ENCODE data around the gene DCP1A. TPM values are rescaled to one million over a fixed set of nuclear protein-coding genes. Genes with fewer than 3 reads are reported as not detected.
"Not testable (repeated sequence)": the region's sequence is repeated elsewhere in the genome, so short reads cannot be mapped to it uniquely, and the experiment has no call there.

Gene DCP1A
- total and polyA plus RNA-seq, 2 experiments from 2014 or later: 20.4 to 34.5 TPM

DNA sequence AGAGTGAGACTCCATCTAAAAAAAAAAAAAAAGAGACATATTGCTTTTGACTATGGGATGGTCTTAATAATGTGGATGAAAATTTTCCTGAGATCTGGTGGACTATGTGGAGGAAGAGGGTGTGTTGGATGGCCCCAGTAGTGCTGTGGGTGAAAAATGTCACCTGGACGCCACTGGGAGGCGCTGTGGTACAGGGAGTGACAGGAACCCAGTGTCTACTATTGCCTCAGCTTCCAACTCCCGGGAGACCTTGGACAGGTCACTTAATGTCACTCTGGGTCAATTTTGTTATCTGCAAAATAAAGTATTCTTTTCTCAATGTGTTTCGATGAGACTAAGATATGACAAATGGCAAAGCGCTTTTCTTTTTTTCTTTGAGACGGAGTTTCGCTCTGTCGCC is 27.7 kb upstream of the DCP1A start:
- no peak overlapping the region for H3K4me2 ChIP-seq
- WGBS (ENCODE audit: low lambda C conversion rate, missing lambda C conversion rate): 54% methylated on average over 8 of the region's 8 CpGs
- H2AFZ ChIP-seq: no peak overlapping the region
- no peaks in the 10 kb centered on the region for H3K9me3 ChIP-seq (ENCODE audit: low read depth)
- H3K9me2 ChIP-seq (replicated peaks; ENCODE audit: insufficient read depth): no peaks in the 10 kb centered on the region
- H4K20me1 ChIP-seq (ENCODE audit: insufficient read depth, poor library complexity, severe bottlenecking): no peaks in the 10 kb centered on the region
- H3K27me3 ChIP-seq: no peaks in the 10 kb centered on the region
- no peak overlapping the region for H3K4me3 ChIP-seq
- peak; percentile 90 for DNase-seq (ENCODE audit: low spot score)
- H3K36me3 ChIP-seq (replicated peaks; ENCODE audit: insufficient read depth, low read depth): no peaks in the 10 kb centered on the region
- TF ChIP-seq, protein P1, sequence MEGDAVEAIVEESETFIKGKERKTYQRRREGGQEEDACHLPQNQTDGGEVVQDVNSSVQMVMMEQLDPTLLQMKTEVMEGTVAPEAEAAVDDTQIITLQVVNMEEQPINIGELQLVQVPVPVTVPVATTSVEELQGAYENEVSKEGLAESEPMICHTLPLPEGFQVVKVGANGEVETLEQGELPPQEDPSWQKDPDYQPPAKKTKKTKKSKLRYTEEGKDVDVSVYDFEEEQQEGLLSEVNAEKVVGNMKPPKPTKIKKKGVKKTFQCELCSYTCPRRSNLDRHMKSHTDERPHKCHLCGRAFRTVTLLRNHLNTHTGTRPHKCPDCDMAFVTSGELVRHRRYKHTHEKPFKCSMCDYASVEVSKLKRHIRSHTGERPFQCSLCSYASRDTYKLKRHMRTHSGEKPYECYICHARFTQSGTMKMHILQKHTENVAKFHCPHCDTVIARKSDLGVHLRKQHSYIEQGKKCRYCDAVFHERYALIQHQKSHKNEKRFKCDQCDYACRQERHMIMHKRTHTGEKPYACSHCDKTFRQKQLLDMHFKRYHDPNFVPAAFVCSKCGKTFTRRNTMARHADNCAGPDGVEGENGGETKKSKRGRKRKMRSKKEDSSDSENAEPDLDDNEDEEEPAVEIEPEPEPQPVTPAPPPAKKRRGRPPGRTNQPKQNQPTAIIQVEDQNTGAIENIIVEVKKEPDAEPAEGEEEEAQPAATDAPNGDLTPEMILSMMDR (IDR thresholded peaks at IDR 0.05; ENCODE audit: poor library complexity): peak; percentile 75
- no peak for TF ChIP-seq EZH2 (IDR thresholded peaks at IDR 0.05; ENCODE audit: borderline replicate concordance)
- TF ChIP-seq EZH2phosphoT487 (IDR thresholded peaks at IDR 0.05; ENCODE audit: low read depth, severe bottlenecking, unreplicated experiment): no peak
- no peak overlapping the region for H3K27ac ChIP-seq
- H3K4me1 ChIP-seq (ENCODE audit: insufficient read depth): no peaks in the 10 kb centered on the region
- no peaks in the 10 kb centered on the region for H3K79me2 ChIP-seq

DNA sequence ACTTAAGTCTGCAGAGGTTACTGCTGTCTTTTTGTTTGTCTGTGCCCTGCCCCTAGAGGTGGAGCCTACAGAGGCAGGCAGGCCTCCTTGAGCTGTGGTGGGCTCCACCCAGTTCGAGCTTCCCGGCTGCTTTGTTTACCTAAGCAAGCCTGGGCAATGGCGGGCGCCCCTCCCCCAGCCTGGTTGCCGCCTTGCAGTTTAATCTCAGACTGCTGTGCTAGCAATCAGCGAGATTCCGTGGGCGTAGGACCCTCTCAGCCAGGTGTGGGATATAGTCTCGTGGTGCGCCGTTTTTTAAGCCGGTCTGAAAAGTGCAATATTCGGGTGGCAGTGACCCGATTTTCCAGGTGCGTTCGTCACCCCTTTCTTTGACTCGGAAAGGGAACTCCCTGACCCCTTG is 23.4 kb upstream of the DCP1A start:
- H3K4me1 ChIP-seq (ENCODE audit: insufficient read depth); H3K79me2 ChIP-seq; H2AFZ ChIP-seq; H3K4me3 ChIP-seq; DNase-seq (ENCODE audit: low spot score); H3K9me3 ChIP-seq (ENCODE audit: low read depth); H3K27ac ChIP-seq; H3K9me2 ChIP-seq (replicated peaks; ENCODE audit: insufficient read depth); H3K36me3 ChIP-seq (replicated peaks; ENCODE audit: insufficient read depth, low read depth); H3K27me3 ChIP-seq; H4K20me1 ChIP-seq (ENCODE audit: insufficient read depth, poor library complexity, severe bottlenecking); H3K4me2 ChIP-seq: not testable (repeated sequence)
- WGBS (ENCODE audit: low lambda C conversion rate, missing lambda C conversion rate): 57% methylated on average over 17 of the region's 17 CpGs

DNA sequence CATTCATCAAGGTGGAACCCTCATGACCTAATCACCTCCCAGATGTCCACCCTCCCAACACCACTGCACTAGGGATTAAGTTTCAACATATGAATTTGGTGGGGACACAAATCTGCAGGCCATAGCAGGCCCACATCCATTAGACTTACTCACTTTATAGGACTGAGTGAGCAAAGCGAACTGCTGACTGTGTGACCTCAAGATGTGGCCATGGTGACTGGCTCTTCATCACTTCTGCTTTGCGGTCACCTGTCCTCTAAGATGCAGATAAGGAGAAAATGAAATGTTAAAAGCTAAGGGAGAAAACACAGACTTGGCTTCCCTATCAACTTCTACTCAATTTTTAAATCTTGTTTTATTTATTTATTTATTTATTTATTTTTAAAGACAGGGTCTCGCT is 14.5 kb upstream of the DCP1A start:
- H3K4me2 ChIP-seq: no peak overlapping the region
- H2AFZ ChIP-seq: no peak overlapping the region
- H3K27me3 ChIP-seq: no peaks in the 10 kb centered on the region
- no peak for DNase-seq (ENCODE audit: low spot score)
- H4K20me1 ChIP-seq (ENCODE audit: insufficient read depth, poor library complexity, severe bottlenecking): no peaks in the 10 kb centered on the region
- H3K36me3 ChIP-seq (replicated peaks; ENCODE audit: insufficient read depth, low read depth): no peaks in the 10 kb centered on the region
- WGBS (ENCODE audit: low lambda C conversion rate, missing lambda C conversion rate): 100% methylated on average over 3 of the region's 3 CpGs
- no peaks in the 10 kb centered on the region for H3K4me1 ChIP-seq (ENCODE audit: insufficient read depth)
- no peak overlapping the region for H3K4me3 ChIP-seq
- no peak overlapping the region for H3K27ac ChIP-seq
- no peak for TF ChIP-seq EZH2 (IDR thresholded peaks at IDR 0.05; ENCODE audit: borderline replicate concordance)
- TF ChIP-seq, protein P1 (IDR thresholded peaks at IDR 0.05; ENCODE audit: poor library complexity): no peak
- TF ChIP-seq EZH2phosphoT487 (IDR thresholded peaks at IDR 0.05; ENCODE audit: low read depth, severe bottlenecking, unreplicated experiment): no peak
- H3K9me3 ChIP-seq (ENCODE audit: low read depth): no peaks in the 10 kb centered on the region
- no peaks in the 10 kb centered on the region for H3K79me2 ChIP-seq
- H3K9me2 ChIP-seq (replicated peaks; ENCODE audit: insufficient read depth): no peaks in the 10 kb centered on the region

DNA sequence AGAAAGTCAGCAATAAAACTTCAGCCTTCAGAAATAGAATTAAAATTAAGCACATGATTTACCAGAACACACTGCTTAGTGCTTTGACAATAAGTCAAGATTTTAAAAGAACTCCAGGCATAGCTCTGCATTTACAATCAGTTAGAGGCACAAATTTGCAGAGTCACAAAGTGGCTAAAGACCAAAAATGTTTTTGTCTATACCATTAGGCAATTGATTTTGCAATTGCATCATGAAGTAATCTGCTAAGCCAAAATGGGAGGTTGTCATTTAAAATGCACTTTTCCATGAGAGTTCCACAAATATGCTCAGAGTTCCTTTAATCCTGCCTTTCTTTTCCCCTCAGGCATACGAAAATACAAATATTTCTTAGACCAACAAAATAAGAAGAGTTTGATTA is 10.1 kb upstream of the DCP1A start:
- Histone ChIP-seq H3K36me3 (replicated peaks; ENCODE audit: insufficient read depth, low read depth) (no peaks in the 10 kb centered on the region), H3K4me1 (ENCODE audit: insufficient read depth) (no peaks in the 10 kb centered on the region), H3K4me3 (no peak overlapping the region), H3K79me2 (no peaks in the 10 kb centered on the region), H2AFZ (no peak overlapping the region), H3K27me3 (no peaks in the 10 kb centered on the region), H3K9me2 (replicated peaks; ENCODE audit: insufficient read depth) (no peaks in the 10 kb centered on the region), H3K9me3 (ENCODE audit: low read depth) (no peaks in the 10 kb centered on the region), H4K20me1 (ENCODE audit: insufficient read depth, poor library complexity, severe bottlenecking) (no peaks in the 10 kb centered on the region), H3K27ac (no peak overlapping the region), H3K4me2 (no peak overlapping the region)
- TF ChIP-seq EZH2 (IDR thresholded peaks at IDR 0.05; ENCODE audit: borderline replicate concordance) (no peak), EZH2phosphoT487 (IDR thresholded peaks at IDR 0.05; ENCODE audit: low read depth, severe bottlenecking, unreplicated experiment) (no peak)
- TF ChIP-seq, protein P1 (IDR thresholded peaks at IDR 0.05; ENCODE audit: poor library complexity): no peak
- no peak for DNase-seq (ENCODE audit: low spot score)
- 59% methylated on average over 1 of the region's 1 CpG for WGBS (ENCODE audit: low lambda C conversion rate, missing lambda C conversion rate)
